ENCODE results near the gene TLR6.
A peak's percentile ranks its signal among the peaks of the same experiment; 100 is the strongest.

DNA sequence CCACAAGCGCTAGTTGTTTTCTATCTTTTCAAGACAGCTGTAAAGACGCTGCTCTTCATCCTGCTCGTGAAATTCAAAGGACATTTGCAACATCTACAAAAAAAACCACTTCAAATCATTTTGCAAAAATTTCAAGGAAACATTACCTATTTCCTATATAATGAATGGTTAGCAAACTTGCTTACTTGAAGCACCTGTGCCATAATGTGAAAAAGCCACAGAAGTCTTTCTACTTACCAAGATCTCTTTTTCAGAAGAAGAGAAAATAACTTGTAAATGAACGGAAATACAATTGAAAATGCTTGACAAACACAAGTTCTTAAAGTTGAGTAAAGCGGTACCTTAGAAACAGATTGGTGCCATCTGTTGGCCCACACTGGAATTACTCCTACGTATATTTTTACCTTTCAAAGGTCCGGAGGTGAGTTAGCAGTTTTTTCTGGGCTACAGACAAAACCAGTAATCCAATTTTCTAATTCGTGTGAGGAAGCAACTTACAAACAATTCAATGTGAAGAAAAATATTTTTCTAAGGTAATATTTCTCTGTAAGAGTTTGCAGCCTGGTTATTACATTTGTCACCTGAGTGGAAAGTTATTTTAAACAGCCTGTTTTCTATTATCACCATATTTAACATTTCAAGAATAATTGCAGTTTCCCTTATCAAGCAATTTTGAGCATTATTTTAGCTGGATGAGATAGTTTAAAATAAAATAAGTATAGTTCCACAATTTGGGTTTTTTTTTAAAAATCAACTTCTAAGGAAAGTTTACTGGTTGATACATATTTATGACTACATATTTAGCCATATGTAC lies at the start of gene TLR6:
- peak; percentile 84 for TF ChIP-seq CTCF (conservative IDR thresholded peaks at IDR 0.05; ENCODE audit: low read depth, low read length)
- no peak for TF ChIP-seq EZH2 (IDR thresholded peaks at IDR 0.05; ENCODE audit: borderline replicate concordance, low read depth, low read length, poor library complexity, severe bottlenecking)

Measured in A673 (cell line).